GM21786 (cell line): ENCODE data around the gene CLTB.

Source experiments
- ATAC-seq: cut with Tn5 transposase; IDR thresholded peaks from one replicate; pipeline ENCODE4 v1.9.1; 2021; ENCODE audit not compliant: unreplicated experiment

The CLTB gene

GRCh38 chr5:176383961-176384360, 32.4 kb downstream of the CLTB start:
- ATAC-seq = no peak

- ATAC-seq = no peak
These were observed 33.0 kb downstream of the CLTB start for GRCh38 chr5:176383248-176383905.

DNA sequence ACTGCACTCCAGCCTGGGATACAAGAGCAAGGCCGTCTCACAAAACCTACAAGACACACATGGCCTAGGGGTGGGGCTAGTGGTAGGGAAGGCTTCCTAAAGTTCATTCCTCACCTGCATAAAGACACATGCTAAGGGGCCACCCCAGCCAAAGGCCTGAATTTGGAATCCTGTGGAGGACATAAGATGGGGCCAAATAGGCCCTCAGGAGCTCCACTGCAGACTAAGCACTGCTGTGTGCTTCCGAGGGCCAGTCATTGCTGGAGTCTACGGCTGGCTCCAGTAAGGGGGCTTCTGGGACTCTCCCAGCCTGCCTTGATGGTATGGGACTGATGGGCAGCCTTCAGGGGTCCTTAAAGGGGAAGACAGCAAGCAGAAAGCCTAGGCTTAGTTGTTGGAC, 33.6 kb downstream of the CLTB start:
- ATAC-seq = no peak

- no peak for ATAC-seq
These were observed 34.4 kb downstream of the CLTB start for GRCh38 chr5:176381979-176382378.

GRCh38 chr5:176381423-176381822, 34.9 kb downstream of the CLTB start:
- no peak for ATAC-seq

GRCh38 chr5:176379881-176380280, 36.5 kb downstream of the CLTB start:
- peak; percentile 68 for ATAC-seq

DNA sequence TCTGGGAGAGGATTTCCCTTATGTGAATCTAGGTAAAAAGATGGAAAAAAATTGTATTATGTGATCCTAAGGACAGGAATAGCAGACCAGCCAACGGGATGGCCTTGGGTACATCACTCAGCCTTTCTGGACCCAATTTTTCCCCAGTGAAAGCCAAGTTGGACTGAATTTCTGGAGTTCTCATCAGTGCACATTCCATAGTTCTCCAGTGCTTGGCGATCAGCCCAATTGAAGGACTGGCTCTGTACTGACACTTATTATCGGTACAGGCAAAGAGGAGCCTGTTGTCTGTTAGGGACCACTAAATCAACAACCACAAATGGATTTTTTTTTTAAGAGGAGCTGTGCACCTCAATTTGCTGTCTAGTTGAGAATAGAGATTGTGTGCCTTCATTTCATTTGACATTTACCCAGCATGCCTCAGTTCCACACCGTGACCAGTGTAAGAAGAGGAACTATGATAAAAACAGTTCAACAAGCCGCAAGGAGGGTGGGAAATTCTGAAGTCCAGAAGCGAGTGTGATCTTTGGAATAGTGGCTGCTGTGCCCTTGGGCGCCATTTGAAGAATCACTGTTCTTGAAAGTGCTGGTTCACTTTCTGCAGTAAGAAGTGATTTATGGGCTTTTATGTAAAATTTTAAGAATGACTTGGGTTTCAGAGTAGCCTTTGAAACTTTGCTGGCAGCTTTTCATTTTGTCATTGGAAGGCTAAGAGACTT, 43.1 kb downstream of the CLTB start:
- no peak for ATAC-seq

DNA sequence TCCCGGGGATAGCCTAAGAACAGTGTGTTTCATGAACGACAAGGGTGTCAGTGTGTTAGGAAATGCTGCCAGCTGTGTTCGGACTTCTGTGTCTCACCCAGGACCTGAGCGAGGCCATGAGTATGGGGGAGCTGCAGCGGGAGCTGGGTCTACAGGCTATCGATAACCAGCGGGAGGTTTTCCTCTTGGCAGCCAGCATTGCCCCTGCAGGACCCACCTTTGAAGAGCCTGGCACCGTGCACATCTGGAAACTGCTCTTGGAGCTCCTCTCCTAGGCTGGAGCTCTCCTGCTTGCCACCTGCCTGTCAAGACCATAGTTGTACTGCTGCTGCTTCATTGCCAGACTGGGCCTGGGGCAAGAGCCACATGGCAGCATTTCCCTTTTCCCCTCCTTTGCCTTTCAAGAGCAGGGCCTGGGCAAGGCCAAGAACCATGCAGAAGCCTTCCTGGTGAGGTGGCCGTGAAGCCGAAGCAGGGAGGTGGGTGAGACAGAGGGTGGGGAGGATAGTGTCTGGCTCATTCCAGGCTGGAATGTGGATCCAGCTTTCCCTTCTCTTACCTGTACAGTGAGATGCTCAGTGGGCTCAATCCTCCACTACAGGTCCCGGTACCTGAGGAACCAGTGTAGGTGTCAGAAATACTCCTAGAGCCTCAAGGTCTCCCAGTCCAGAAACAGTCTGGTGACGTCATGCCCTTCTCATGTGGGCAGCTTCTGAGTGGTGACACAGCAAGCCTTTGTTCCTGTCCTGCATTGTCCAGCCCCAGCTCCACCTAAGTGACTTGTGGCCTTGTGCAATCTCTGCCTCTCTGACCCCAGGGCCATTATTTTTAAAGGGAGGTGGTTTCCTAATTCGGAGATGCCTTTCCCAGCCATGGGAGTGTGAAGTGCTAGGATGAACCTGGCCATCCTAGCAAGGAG, 44.5 kb downstream of the CLTB start:
- no peak for ATAC-seq

GRCh38 chr5:176369934-176370711, 46.2 kb downstream of the CLTB start:
- no peak for ATAC-seq

GRCh38 chr5:176368726-176369125, 47.6 kb downstream of the CLTB start:
- ATAC-seq = no peak

- ATAC-seq = no peak
These were observed 50.0 kb downstream of the CLTB start for GRCh38 chr5:176366232-176366894.

DNA sequence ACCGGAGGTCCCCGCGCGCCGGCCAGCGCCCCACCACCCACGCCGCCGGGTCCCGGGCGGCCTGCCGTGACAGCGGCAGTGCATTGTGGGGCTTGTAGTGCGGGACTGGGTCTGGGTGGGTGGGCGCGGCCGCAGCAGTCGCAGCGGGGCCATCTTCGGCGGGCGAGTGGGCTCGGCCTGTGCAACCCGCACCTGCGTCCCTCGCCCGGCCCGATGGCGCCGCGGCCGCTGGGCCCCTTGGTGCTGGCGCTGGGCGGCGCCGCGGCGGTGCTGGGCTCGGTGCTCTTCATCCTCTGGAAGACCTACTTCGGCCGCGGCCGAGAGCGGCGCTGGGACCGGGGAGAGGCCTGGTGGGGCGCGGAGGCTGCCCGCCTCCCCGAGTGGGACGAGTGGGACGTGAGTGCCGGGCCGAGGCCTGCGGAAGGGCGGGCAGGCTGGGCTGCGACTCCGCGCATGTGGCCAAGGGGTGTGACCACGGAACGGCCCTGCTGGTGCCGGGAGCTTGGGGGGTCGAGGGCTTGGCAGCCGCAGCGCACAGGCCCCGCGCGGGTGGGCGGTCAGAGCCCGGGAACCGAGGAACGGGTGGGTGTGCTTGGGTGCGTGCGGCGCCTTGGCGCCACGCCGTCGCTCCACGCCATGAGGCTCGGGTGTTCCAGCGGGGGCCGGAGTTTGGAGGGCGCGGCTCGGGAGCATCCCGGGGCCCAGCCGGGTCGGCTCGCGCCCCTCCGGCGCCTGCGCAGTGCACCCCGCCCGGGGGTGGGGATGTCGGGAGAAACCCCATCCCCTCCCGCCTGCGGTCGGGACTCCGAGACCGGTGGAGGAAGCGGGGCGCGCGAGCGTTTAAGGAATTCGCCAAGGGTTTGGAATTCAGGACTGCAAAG, 50.7 kb downstream of the CLTB start, which contains the start of gene ARL10:
TSS of gene ARL10 (plus strand) at position 137 of the 881 bp plus-strand sequence. CDS start at position 214, 77 bp downstream.
- no peak for ATAC-seq

DNA sequence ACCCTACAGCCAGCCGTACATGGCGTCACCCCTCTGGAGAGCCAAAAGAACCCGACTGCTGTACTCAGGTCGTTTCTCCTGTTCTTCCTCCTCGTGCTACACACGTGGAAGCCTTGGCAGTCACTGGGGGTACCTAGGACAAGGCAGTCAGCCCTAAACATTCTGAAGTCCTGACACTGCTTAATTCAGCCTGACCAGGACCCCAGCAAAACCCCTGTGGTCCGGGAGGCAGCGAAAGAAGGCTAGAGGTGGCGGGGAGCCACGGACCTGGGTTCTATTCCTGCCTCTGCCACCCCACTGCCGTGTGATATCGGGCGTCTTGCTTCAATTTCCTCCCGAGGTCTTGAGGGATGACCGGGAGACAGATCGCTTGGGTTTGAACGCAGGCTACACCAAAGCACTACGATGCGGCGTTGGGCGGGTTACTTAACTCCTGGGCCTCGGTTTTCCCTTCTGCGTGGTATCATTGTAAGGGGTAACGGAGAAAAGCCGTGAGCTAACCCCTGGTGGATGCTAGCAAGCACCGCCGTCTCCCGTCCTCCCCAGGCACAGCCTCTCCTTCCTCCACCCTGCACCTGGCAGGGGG, 51.5 kb downstream of the CLTB start:
- ATAC-seq = no peak

DNA sequence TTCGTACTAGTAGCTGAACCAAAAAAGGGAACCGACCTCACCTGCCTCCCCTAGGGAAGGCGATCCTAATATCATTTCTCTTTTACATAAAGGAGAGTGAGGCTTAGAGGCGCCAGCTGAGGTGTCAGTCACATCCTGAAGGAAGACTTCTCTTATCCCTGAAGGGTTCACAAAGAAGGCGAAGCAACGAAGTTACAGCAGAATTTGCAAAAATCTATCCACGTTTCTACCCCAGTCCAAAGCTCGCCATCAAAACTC, 54.2 kb downstream of the CLTB start:
- ATAC-seq = peak; percentile 8

DNA sequence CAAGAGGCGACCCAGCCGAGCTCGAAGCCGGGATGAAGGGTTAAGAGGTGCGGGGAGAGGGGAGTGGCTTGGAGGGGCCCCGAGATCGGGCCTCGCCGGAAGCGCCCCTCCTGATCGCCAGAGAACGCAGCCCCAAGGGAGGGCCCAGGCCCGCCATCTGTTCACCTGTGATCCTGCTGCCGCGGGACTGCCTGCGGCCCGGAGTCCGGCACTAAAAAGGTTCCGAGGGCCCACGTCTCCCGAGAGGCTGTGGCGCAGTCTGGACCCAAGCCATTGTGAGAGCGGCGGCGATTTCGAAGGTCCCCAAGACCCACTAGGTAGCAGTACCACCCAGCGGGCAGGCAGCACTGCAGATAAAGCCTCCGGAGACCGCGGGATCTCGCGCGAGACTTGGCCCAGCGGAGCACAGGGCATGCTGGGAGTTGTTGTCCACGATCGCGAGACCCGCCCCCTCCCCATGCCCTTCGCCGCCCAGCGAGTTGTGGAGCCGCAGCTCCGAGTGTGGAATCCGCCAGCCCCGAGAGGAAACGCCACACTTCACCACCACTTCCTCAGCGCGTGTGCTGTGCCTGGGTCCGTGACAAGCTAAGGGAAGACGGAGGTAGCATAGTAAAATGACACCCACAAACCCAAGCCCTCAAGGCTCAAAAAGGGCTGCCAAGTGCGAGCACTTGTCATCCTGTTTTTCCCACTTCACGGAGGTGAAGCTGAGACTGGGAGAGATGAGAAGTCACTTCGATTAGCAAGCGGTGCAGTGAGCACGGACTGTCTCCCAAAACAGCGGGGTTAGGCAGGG, 54.7 kb downstream of the CLTB start, which contains the start of gene KIAA1191:
TSS of gene KIAA1191 (minus strand) at position 328 of the 796 bp plus-strand sequence. CDS start 2,256 bp downstream, outside the sequence.
- ATAC-seq = peak; percentile 89

DNA sequence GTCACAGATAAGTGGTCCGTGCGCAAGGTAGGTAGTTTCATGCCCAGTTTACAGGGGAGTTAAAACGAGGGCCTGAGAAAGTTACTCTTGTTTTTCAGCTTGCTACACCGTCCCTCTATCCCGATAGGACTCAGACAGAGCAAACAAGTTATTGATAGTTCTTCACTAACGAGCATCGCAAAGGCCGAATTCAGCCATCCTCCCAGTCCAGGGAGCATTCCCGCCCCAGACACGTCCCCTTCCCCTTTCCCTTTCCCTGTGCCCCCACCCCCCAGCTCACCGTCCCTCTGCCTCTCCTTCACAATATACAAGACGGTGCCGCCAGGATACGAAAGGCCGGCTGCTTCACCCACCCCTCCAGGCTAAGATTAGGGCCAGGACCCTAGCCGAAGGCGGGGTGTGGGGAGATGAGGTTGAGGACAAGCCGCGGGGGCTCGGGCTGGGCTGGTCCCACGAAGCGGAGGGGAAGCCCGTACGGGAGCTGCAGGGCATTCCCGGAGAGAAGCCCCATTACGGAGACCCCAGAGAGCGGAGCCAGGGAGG, 55.4 kb downstream of the CLTB start:
- ATAC-seq = no peak

DNA sequence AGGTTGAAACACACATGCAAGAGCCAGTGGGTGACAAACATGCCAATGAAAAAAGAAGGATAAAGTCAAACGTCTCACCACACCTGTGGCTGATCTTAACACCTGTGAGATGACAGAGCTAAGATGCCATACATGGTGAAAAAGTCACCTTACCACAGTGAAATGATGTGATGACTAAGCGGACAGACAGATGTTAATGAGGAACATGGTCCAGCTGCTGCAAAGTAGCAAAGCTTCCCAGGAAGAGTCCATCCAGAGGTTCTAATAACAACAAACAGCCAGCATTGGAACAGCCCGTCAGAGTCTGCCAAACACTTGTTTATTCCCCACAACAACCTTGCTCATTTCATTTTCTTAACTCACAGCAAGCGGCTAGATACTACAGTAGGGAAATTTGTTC, 56.7 kb downstream of the CLTB start:
- ATAC-seq = no peak

GRCh38 chr5:176356179-176356566, 60.2 kb downstream of the CLTB start:
- no peak for ATAC-seq
